ENCODE data around the gene PSME2. TPM values are rescaled to one million over a fixed set of nuclear protein-coding genes. Genes with fewer than 3 reads are reported as not detected.

The PSME2 gene
- total and polyA plus RNA-seq, 9 of the 15 experiments (the other 6 are each of a cell fraction or from before 2014, with no cell fraction given) = 111 to 579 (median 159) TPM

DNA sequence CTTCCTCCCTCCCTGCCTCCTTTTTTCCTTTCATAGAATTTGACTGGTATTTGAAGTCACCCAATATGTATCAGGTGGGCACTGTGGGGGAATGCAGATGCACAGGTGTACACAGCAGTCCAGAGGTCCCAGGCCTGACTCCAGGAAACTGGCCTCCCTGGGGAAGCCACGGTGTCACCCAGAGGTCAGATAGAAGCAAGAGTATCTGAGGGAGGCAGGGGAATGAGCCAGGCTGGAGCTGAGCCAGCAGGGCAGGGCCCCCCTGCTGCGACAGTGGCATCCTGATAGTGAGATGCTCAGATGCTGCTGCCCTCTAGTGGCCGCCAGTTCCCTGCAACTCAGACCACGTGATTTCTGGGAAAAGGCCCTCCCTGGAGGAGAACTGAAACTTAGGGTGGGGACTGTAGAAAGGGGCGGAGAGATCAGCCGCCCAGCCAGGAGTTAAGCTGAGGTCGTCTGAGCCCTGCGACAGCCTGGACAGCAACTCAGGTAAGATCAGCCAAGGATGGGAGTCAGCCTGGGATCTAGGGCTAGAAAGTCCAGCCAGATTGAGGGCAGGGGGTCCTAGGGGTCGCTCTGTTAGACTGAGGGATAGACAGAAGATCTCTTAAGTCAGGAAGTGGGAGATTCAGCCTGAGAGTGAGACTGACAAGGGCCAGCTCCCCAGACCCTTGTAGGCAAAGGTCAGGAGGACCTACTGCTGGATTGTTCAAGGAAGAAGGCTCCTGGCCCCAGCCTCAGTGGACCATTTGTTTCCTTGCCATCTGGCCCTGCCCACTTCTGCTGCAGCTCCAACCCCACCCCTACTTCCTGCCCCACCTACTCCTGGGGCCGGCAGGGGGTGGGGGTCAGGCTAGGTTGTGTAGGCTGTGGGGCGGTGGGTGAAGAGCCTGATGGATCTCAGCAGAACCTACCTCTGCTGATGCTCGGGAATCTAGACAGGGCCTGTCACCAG lies 14.7 kb upstream of the PSME2 start, which contains the start of gene IRF9 (continued):
- TF ChIP-seq, protein P1, sequence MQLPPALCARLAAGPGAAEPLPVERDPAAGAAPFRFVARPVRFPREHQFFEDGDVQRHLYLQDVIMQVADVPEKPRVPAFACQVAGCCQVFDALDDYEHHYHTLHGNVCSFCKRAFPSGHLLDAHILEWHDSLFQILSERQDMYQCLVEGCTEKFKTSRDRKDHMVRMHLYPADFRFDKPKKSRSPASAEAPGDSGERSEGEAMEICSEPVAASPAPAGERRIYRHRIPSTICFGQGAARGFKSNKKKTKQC (CRISPR knock-in tag; IDR thresholded peaks at IDR 0.05) = no peak
- no peak for TF ChIP-seq ATF1 (CRISPR knock-in tag; IDR thresholded peaks at IDR 0.05)
- peak; percentile 42; the same call in 1 of the 2 replicates for TF ChIP-seq ATF1 (tag; IDR thresholded peaks at IDR 0.05)
- no peak for TF ChIP-seq XRCC3 (IDR thresholded peaks at IDR 0.05)
- 0 out of 2 replicates have a peak, but pooled peaks have one; percentile 73 for TF ChIP-seq MTA3 (IDR thresholded peaks at IDR 0.05; ENCODE audit: borderline replicate concordance)
- 0 out of 2 replicates have a peak, but pooled peaks have one; percentile 32 for TF ChIP-seq KLF16 (IDR thresholded peaks at IDR 0.05)
- TF ChIP-seq, protein P2, sequence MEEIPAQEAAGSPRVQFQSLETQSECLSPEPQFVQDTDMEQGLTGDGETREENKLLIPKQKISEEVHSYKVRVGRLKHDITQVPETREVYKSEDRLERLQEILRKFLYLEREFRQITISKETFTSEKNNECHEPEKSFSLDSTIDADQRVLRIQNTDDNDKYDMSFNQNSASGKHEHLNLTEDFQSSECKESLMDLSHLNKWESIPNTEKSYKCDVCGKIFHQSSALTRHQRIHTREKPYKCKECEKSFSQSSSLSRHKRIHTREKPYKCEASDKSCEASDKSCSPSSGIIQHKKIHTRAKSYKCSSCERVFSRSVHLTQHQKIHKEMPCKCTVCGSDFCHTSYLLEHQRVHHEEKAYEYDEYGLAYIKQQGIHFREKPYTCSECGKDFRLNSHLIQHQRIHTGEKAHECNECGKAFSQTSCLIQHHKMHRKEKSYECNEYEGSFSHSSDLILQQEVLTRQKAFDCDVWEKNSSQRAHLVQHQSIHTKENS (CRISPR knock-in tag; IDR thresholded peaks at IDR 0.05) = no peak
- TF ChIP-seq ZKSCAN1 (IDR thresholded peaks at IDR 0.05; ENCODE audit: low read depth, low read length) = no peak
- TF ChIP-seq SUPT5H (IDR thresholded peaks at IDR 0.05) = peak; percentile 64
- TF ChIP-seq ZNF707 (CRISPR knock-in tag; conservative IDR thresholded peaks at IDR 0.05) = no peak
- TF ChIP-seq ZNF354B (CRISPR knock-in tag; IDR thresholded peaks at IDR 0.05) = no peak
- TF ChIP-seq ZNF668 (CRISPR knock-in tag; IDR thresholded peaks at IDR 0.05) = no peak
- TF ChIP-seq, protein P3, sequence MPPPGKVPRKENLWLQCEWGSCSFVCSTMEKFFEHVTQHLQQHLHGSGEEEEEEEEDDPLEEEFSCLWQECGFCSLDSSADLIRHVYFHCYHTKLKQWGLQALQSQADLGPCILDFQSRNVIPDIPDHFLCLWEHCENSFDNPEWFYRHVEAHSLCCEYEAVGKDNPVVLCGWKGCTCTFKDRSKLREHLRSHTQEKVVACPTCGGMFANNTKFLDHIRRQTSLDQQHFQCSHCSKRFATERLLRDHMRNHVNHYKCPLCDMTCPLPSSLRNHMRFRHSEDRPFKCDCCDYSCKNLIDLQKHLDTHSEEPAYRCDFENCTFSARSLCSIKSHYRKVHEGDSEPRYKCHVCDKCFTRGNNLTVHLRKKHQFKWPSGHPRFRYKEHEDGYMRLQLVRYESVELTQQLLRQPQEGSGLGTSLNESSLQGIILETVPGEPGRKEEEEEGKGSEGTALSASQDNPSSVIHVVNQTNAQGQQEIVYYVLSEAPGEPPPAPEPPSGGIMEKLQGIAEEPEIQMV (tag; conservative IDR thresholded peaks at IDR 0.05; ENCODE audit: low read depth) = no peak
- peak; percentile 96 for TF ChIP-seq CTBP1 (IDR thresholded peaks at IDR 0.05; ENCODE audit: borderline replicate concordance)
- TF ChIP-seq MTF1 (CRISPR knock-in tag; IDR thresholded peaks at IDR 0.05; ENCODE audit: borderline replicate concordance) = no peak
- no peak for TF ChIP-seq SMARCE1 (IDR thresholded peaks at IDR 0.05)
- no peak for TF ChIP-seq NELFE (IDR thresholded peaks at IDR 0.05; ENCODE audit: insufficient read depth, insufficient read length)
- TF ChIP-seq RB1 (IDR thresholded peaks at IDR 0.05; ENCODE audit: low read depth) = peak; percentile 71; the same call in 1 of the 2 replicates
- no peak for TF ChIP-seq PCBP2 (IDR thresholded peaks at IDR 0.05; ENCODE audit: low read depth, low read length, poor library complexity, severe bottlenecking)
- TF ChIP-seq BHLHE40 (IDR thresholded peaks at IDR 0.05; ENCODE audit: low read length) = peak; percentile 79
- TF ChIP-seq, protein P4, sequence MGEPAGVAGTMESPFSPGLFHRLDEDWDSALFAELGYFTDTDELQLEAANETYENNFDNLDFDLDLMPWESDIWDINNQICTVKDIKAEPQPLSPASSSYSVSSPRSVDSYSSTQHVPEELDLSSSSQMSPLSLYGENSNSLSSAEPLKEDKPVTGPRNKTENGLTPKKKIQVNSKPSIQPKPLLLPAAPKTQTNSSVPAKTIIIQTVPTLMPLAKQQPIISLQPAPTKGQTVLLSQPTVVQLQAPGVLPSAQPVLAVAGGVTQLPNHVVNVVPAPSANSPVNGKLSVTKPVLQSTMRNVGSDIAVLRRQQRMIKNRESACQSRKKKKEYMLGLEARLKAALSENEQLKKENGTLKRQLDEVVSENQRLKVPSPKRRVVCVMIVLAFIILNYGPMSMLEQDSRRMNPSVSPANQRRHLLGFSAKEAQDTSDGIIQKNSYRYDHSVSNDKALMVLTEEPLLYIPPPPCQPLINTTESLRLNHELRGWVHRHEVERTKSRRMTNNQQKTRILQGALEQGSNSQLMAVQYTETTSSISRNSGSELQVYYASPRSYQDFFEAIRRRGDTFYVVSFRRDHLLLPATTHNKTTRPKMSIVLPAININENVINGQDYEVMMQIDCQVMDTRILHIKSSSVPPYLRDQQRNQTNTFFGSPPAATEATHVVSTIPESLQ (CRISPR knock-in tag; IDR thresholded peaks at IDR 0.05) = no peak
- TF ChIP-seq CHD2 (IDR thresholded peaks at IDR 0.05; ENCODE audit: low read depth, low read length) = no peak
- TF ChIP-seq ELF2 (CRISPR knock-in tag; IDR thresholded peaks at IDR 0.05) = no peak
- TF ChIP-seq YY1 (IDR thresholded peaks at IDR 0.05; ENCODE audit: borderline replicate concordance in 1 of 3, control insufficient read depth in 1 of 3, extremely low read depth in 1 of 3, insufficient read depth in 3 of 3, insufficient read length in 1 of 3, insufficient replicate concordance in 2 of 3, low read depth in 1 of 3, low read length in 2 of 3) = peak in 1 of 3 experiments; percentile 25

Data from K562 (cell line).